OCI-LY7 (cell line): ENCODE results near the gene LCNL1.

Source experiments
- CTCF ChIP-seq: fragments of 200-600 bp; sonication (generic); conservative IDR thresholded peaks from 2 replicates; pipeline ENCODE4 v1.5.1; 2014; ENCODE audit warnings: mild to moderate bottlenecking, antibody characterized with exemption, low read length, moderate library complexity, mixed read lengths
- EZH2phosphoT487 ChIP-seq: fragments of 200-600 bp; sonication (generic); IDR thresholded peaks from 2 replicates; pipeline ENCODE4 v1.6.1; 2018; ENCODE audit warnings: low read depth, borderline replicate concordance, mild to moderate bottlenecking, mixed run types, antibody characterized with exemption, low read length, moderate library complexity, mixed read lengths

- TF ChIP-seq CTCF (no peak), EZH2phosphoT487 (no peak)
Observed at GRCh38 chr9:136982232-136983051, at the start of gene LCNL1.
